Stimulated activated CD8-positive, alpha-beta memory T cell treated with anti-CD3 and anti-CD28 coated beads, Interleukin-4, amount 100 ng/mL, for 1 hour (primary cell): ENCODE data around the gene MRC2.
A peak's percentile ranks its signal among the peaks of the same experiment; 100 is the strongest.
"Not testable (repeated sequence)": the region's sequence is repeated elsewhere in the genome, so short reads cannot be mapped to it uniquely, and the experiment has no call there.

Experiments used
- DNase-seq, 2 donors: peaks; one replicate each; pipeline ENCODE4 v3.0.0-alpha.2; 2020; ENCODE audit warnings: low read depth in 2 of 2, low spot score in 1 of 2

The MRC2 gene

GRCh38 chr17:62696726-62697490 is 69.4 kb downstream of the MRC2 start:
- no peak for DNase-seq

DNA sequence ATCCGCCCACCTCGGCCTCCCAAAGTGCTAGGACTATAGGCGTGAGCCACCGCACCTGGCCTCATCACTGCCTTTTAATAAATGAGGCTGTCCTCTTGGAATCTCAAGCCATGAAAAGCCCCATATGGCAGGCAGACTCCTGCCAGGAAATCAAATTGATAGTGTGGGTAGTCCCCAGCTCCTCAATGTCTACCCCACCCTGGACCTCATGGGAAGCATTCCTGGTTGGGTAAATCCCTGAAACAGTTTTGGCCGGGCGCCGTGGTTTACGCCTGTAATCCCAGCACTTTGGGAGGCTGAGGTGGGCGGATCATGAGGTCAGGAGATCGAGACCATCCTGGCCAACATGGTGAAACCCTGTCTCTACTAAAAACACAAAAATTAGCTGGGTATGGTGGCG is 71.0 kb downstream of the MRC2 start:
- not testable (repeated sequence) for DNase-seq

GRCh38 chr17:62700964-62701705 is 73.7 kb downstream of the MRC2 start:
- no peak for DNase-seq

GRCh38 chr17:62701706-62702085 is 74.2 kb downstream of the MRC2 start:
- DNase-seq, result no peak

GRCh38 chr17:62702746-62703260 is 75.3 kb downstream of the MRC2 start:
- no peak for DNase-seq

DNA sequence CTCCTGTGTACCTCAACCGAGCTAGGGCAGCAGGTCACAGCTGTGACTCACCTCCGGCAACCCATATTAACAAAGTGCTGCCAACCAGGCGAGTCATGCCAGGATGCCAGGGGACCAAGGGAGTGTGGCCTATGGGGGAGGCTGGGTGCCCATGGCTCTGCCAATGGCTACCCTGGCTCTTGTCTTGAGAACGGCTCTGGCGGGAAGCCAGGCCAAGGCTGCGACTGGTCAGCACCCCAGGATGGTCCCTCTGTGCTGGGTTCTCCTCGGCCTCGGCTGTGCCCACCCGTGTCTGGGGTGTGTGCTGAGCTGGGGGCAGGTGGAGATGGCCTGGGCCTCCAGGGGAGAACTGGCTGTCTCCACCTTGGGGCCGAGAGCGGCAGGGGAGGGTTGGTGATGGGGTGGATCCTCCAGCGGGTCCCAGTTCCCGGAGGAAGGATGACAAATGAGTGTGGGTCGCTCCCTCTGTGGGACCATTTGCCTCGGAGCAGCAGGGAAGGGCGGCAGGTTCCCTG is 75.8 kb downstream of the MRC2 start:
- no peak for DNase-seq

GRCh38 chr17:62703776-62704380 is 76.4 kb downstream of the MRC2 start:
- DNase-seq, result peak; percentile 37 to 42

DNA sequence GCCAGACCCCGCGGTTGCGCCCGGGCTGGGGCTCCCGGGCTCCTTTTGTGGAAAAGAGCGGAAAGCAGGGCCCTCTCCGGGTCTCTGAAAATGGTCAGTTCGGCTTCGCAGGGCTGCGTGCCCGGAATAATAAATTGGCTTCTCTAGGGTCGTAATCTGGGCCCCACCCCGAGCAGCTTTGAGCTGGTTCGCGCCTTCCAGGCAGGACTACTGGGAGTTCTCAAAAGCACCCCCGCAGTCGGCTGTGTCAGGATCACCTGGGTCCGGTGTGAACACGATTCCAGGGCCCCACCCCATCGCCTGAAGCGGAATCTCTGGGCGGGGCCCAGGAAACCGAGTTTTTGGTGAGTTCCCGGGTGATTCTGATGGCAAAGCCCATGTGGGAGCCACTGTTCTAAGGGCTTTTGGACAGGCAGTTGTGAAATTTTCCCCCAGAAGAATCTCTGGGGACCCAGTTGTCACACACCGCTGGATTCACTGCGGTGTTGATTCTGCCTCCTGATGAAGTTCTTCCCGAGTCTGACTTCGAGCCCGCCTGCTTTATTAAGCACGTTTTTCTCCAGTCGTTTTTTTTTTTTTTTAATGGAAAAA is 77.0 kb downstream of the MRC2 start:
- no peak for DNase-seq

DNA sequence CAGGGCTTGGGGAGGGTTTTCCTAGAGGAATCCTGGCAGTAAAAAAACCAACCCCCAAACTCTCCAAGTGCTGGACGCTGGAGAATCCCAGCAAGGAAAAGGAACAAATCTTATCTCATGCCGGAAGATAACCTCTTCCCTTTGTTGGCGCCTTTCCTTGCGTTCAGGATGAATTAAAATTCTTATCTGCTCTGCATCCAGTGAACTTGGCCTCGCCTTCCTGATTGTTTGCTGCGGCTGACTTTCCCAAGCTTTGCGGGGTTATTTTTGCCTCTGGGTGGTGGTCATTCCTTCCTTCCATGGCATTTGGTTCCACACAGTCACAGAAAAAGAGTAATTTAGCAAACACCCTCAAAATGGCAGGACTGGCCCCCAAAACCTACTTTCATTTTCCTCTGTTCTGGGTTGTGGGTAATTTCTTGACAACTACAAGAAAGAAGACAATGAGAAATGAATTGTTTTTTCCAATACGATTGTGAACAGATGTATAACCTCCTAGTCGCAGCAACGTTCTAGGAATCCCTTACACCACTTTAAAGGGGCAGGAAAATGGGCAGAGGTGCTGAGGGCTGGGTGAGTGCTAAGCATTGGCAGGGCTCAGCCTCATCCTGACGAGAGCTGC is 77.8 kb downstream of the MRC2 start:
- no peak for DNase-seq

DNA sequence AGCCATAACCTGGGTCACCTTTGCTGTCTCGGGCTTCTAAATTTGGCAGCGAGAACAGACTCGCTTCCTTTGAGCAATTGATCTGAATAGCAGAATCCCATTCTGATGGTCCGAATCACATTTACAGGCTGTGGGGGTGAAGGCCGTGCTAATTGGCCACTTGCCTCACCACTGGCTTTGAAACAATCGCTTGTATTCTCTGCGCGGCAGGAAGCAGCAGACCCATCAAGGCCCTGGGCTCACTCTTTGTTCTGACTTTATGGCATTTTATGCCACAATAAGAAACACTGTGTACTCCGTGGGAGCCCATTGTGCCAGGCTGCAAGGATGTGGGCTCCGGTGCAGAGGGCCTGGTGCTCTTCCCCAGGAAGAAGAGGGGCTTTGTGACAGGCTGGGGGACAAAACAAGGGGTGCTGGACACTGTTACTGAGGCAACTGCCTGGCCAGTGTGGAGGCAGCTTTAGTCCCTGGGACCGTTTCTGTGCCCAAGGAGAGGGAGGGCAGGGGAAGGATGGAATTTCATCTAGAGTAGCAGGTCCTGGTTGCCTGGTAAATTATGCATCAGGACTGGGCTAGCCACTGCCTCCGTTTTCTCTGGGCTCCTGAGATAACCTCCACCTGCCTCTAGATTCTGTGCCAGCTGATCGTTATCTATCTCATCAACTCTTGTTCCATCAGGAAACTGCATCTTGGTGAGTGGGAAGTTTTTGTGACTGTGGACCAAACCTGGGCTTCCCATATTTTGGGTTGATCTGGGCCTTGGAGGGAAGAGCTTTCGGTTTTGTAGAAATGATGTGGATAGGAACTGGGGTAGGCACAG is 78.5 kb downstream of the MRC2 start:
- DNase-seq, result no peak

- DNase-seq, result no peak
These were observed 79.3 kb downstream of the MRC2 start for GRCh38 chr17:62706598-62707424.

DNA sequence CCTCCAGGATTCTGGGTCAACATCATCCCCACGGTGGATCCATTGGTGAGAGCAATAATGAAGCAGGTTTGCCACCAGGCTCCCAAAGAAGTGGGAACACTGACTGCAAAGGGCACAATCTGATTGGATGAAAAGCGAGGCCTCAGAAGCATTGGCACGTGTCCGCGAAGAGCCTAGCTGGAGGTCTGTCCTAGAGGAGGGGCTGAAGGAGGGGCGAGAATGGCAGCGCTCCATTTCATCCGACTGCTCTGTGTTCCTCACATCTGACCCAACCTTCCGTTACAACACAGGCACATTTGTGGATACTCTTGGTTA is 79.9 kb downstream of the MRC2 start:
- no peak for DNase-seq

DNA sequence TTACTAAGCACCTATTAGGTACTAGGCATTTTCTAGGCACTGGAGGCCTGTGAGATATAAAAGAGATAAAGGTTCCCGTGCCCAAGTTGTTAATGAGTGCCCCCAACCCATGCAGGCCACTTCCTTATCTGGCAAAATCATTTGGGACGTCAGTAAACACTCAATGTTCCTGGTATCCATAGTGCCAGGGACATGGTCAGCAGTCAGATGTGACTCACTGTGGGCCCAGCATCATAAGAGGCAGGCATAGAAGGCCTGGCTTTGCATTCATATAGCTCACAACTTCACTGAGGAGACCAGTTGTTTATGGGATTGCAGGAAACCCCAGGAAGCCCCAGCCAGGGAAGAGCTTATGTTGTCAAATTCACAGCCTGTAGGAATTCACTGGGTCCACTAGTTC is 81.1 kb downstream of the MRC2 start:
- DNase-seq, result no peak

GRCh38 chr17:62712171-62712581 is 84.7 kb downstream of the MRC2 start:
- DNase-seq, result no peak

DNA sequence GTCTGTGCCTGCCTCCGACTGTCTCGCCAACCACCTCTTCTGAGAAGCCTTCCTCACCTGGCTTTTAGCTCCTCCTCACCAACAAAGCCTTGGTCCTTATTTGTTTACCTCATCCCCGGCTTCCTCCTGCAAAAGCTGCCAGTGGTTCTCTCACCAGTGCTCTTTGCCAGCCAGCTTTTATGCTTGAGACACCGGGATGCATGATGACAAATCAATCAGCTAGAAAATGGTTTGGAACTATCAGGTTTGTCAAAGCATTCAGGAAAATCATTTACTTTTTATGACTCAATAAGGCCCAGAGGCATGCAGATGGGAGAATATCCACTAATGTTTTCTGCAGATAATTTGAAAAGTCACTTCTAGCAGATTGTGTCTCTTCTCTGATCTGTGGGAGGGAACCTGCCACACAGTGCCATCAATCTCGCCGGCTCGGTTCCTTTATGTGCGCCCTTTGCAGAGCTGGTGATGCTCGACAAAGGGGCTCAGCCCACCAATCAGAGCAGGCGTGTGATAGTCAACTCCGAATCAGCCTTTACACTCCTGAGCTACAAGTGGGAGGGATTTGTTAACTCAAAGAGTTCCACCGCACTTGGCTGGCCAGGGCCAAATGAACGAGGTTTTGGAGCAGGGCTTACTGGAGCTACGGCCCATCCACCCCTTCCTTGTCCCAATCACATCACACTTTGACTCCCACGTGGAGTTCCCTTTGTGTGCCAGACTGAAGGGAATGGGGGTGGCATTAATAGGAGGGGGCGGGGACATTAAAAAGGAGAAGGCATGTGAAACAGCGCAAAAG is 85.8 kb downstream of the MRC2 start:
- no peak for DNase-seq

GRCh38 chr17:62714016-62714777 is 86.7 kb downstream of the MRC2 start:
- DNase-seq, result no peak

GRCh38 chr17:62715882-62716390 is 88.5 kb downstream of the MRC2 start:
- no peak for DNase-seq
